Gastroesophageal sphincter (tissue), 3 donors: ENCODE results near the gene CD9.

Source experiments
- EP300 ChIP-seq: sonication (generic); formaldehyde crosslinking; IDR thresholded peaks from one replicate; pipeline ENCODE4 v1.6.1; 2017; ENCODE audit warnings: antibody characterized with exemption, mild to moderate bottlenecking
- POLR2A ChIP-seq, 2 donors: fragments of 450-650 bp; IDR thresholded peaks; one replicate each; pipeline ENCODE4 v1.6.1; 2017; ENCODE audit warnings: antibody characterized with exemption in 2 of 2, mild to moderate bottlenecking in 2 of 2, moderate library complexity in 1 of 2
- TF ChIP-seq, protein P1 (sequence below), 4 experiments: fragments of 200-600 bp in 2 of 4; fragments of 450-650 bp in 2 of 4; sonication (generic) in 1 of 4; IDR thresholded peaks; one replicate each; pipeline ENCODE4 v1.5.1; 2017 to 2019; ENCODE audit warnings: antibody characterized with exemption in 4 of 4, mild to moderate bottlenecking in 2 of 4, moderate library complexity in 2 of 4

DNA sequence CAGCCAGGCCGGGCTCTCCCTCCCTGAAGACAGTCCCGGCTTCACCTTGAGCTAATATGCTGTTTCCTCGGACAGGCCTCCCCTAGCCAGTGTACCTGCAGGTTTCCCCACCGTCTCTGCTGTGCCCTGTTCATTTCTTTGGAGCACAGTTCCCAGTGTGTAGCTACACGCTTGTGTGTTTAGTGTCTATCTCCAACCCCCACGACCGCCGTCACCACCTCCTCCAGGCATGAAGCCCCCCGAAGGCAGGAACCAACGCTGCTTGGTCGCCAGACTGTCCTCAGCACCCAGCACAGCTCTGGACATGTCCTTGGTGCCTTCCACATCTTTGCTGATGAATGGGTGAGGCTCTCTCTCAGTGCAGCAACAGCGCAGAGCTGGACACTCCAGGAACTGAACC is 84.1 kb downstream of the CD9 start:
- TF ChIP-seq, protein P1, sequence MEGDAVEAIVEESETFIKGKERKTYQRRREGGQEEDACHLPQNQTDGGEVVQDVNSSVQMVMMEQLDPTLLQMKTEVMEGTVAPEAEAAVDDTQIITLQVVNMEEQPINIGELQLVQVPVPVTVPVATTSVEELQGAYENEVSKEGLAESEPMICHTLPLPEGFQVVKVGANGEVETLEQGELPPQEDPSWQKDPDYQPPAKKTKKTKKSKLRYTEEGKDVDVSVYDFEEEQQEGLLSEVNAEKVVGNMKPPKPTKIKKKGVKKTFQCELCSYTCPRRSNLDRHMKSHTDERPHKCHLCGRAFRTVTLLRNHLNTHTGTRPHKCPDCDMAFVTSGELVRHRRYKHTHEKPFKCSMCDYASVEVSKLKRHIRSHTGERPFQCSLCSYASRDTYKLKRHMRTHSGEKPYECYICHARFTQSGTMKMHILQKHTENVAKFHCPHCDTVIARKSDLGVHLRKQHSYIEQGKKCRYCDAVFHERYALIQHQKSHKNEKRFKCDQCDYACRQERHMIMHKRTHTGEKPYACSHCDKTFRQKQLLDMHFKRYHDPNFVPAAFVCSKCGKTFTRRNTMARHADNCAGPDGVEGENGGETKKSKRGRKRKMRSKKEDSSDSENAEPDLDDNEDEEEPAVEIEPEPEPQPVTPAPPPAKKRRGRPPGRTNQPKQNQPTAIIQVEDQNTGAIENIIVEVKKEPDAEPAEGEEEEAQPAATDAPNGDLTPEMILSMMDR (IDR thresholded peaks at IDR 0.05) = no peak
- TF ChIP-seq POLR2A (IDR thresholded peaks at IDR 0.05) = no peak
- no peak for TF ChIP-seq EP300
